Heart left ventricle (tissue), 16 donors: ENCODE results near the gene CEP170B. TPM values are rescaled to one million over a fixed set of nuclear protein-coding genes. Genes with fewer than 3 reads are reported as not detected.

Experiments used
- ATAC-seq, 4 donors: fragments of 200-7000 bp; cut with Tn5 transposase; one replicate each; pipeline ENCODE4 v1.9.1; 2020 to 2022; ENCODE audit warnings: moderate library complexity in 4 of 4, mild to moderate bottlenecking in 3 of 4, moderate number of reproducible peaks in 1 of 4
- DNase-seq, 5 donors: peaks; one replicate each; pipeline ENCODE4 v3.0.0-alpha.2; 2020
- H3K27ac ChIP-seq, 12 donors: fragments of 200-600 bp; sonication (generic) in 4 of 12; one replicate each; pipeline versions ENCODE4 v1.5.0 to v1.8.0; 2016 to 2022; ENCODE audit warnings: mild to moderate bottlenecking in 2 of 12
- H3K27me3 ChIP-seq, 9 donors: fragments of 200-600 bp; sonication (generic) in 2 of 9; one replicate each; pipeline versions ENCODE4 v1.5.1 to v1.8.0; 2016 to 2022; ENCODE audit warnings: mild to moderate bottlenecking in 3 of 9
- H3K36me3 ChIP-seq, 9 donors: fragments of 200-600 bp; sonication (generic) in 2 of 9; one replicate each; pipeline versions ENCODE4 v1.5.0 to v1.8.0; 2018 to 2022; ENCODE audit warnings: mild to moderate bottlenecking in 2 of 9
- H3K4me1 ChIP-seq, 12 donors: fragments of 200-600 bp; sonication (generic) in 4 of 12; one replicate each; pipeline versions ENCODE4 v1.5.0 to v1.8.0; 2016 to 2022; ENCODE audit warnings: mild to moderate bottlenecking in 3 of 12
- H3K4me3 ChIP-seq, 12 donors: fragments of 200-600 bp; sonication (generic) in 4 of 12; one replicate each; pipeline versions ENCODE4 v1.5.0 to v1.8.0; 2017 to 2022; ENCODE audit warnings: mild to moderate bottlenecking in 9 of 12, moderate library complexity in 4 of 12
- H3K9me3 ChIP-seq, 12 donors: fragments of 200-600 bp; sonication (generic) in 4 of 12; one replicate each; pipeline versions ENCODE4 v1.5.0 to v1.8.0; 2016 to 2022; ENCODE audit warnings: mild to moderate bottlenecking in 1 of 12
- POLR2A ChIP-seq, 2 donors: fragments of 450-650 bp; IDR thresholded peaks; one replicate each; pipeline ENCODE4 v1.6.1; 2017; ENCODE audit warnings: antibody characterized with exemption in 2 of 2, mild to moderate bottlenecking in 2 of 2, moderate library complexity in 2 of 2
- WGBS, 4 donors: extraction: QIAGEN DNeasy Blood & Tissue Kit in 2 of 4; methylation state at CpG; one replicate each; pipeline versions ENCODE4 v1.1.5 to v1.1.7; 2013 to 2018; 5-methylcytosine and 5-hydroxymethylcytosine counted together
- intact Hi-C, 10 donors: fragments of 100-400 bp; cut with DNase I; formaldehyde crosslinking; loops; one replicate each; pipeline versions ENCODE4 v1.11.1 to v1.14.2; 2022
- polyA plus RNA-seq, 2 donors: library from polyadenylated mRNA; stranded (reverse); fragments of 200-250 nt; gene quantifications; one replicate each; pipeline ENCODE4 v1.2.3, GENCODE V29; 2013
- total RNA-seq, 9 donors: library from RNA; depleted of rRNA in 2 of 9; stranded (reverse); fragments of >200 nt in 2 of 9; fragmentation: NEBNext Ultra II Directional in 3 of 9; extraction: Animal tissue kit (Norgen Biotek cat#: 25700) in 3 of 9; gene quantifications; one replicate each; pipeline versions ENCODE4 v1.1.0 to v1.2.4, GENCODE V29; 2016 to 2023
- TF ChIP-seq, protein P1 (sequence below), 12 donors: fragments of 200-600 bp; sonication (generic) in 4 of 12; IDR thresholded peaks; one replicate each; pipeline versions ENCODE4 v1.5.0 to v1.8.0; 2018 to 2022; ENCODE audit warnings: antibody characterized with exemption in 12 of 12, mild to moderate bottlenecking in 5 of 12
- donor health status: ischemic (EF 13 %, LVEDD 7.1; RV severe dilation, severe dysfunction).
- donor health status: healthy with polysubstance abuse.
- donor health status: DM: no; HTN: yes; CAD: no.
- donor health status: DM: no; HTN: no; CAD: no.
- donor health status: ischemic (EF 25% LVEDD 6.9; RV normal size, moderate dysfunction).
- donor health status: ischemic (EF 25% LVEDD 5.7; RV mildly dilated, moderate dysfunction).
- donor health status: healthy.
- donor health status: DM: yes; HTN: yes; CAD: no.
- donor health status: ischemic (EF 35%, LVEDD 5.7; RV mildly dilated, moderate dysfunction).
- donor health status: nonischemic (EF 11% LVEDD 7.7; RV severe dilation, severe dysfunction).
- donor health status: DM: yes; HTN: yes; CAD: no.
- donor health status: PGD.
- donor health status: ischemic (EF 29% LVEDD 5.4; RV normal size, mild dysfunction).
- donor health status: nonischemic (EF 23%, LVEDD 6.1; RV moderate dilation, normal function).

Gene CEP170B
- total and polyA plus RNA-seq, 11 donors, result 7.5 to 21.9 (median 12.5) TPM

- no peak overlapping the region for H3K27ac ChIP-seq
- H3K36me3 ChIP-seq, result no peaks in the 10 kb centered on the region
- no peaks in the 10 kb centered on the region for H3K9me3 ChIP-seq
- peaks cover 0 to 22% (median 5%) of the 10 kb centered on the region in 9 donors for H3K27me3 ChIP-seq
- TF ChIP-seq POLR2A (IDR thresholded peaks at IDR 0.05), result no peak
- TF ChIP-seq, protein P1, sequence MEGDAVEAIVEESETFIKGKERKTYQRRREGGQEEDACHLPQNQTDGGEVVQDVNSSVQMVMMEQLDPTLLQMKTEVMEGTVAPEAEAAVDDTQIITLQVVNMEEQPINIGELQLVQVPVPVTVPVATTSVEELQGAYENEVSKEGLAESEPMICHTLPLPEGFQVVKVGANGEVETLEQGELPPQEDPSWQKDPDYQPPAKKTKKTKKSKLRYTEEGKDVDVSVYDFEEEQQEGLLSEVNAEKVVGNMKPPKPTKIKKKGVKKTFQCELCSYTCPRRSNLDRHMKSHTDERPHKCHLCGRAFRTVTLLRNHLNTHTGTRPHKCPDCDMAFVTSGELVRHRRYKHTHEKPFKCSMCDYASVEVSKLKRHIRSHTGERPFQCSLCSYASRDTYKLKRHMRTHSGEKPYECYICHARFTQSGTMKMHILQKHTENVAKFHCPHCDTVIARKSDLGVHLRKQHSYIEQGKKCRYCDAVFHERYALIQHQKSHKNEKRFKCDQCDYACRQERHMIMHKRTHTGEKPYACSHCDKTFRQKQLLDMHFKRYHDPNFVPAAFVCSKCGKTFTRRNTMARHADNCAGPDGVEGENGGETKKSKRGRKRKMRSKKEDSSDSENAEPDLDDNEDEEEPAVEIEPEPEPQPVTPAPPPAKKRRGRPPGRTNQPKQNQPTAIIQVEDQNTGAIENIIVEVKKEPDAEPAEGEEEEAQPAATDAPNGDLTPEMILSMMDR (IDR thresholded peaks at IDR 0.05), result no peak
- no peak for ATAC-seq
- 60 to 81% (median 69%) methylated on average over 1 to 3 of the region's 3 CpGs for WGBS, 4 donors
- peaks cover 0 to 19% (median 13%) of the 10 kb centered on the region in 12 donors for H3K4me1 ChIP-seq
- intact Hi-C loops, result no loop called here
- H3K4me3 ChIP-seq, result no peak overlapping the region
- peak in 2 of 5 donors; percentile 10 to 17 for DNase-seq
Measured at GRCh38 chr14:104935026-104935650, 70.1 kb downstream of the CEP170B start.

- intact Hi-C loops, result no loop called here
- Histone ChIP-seq H3K27me3 (peaks cover 0 to 22% (median 5%) of the 10 kb centered on the region in 9 donors), H3K9me3 (no peaks in the 10 kb centered on the region), H3K27ac (no peak overlapping the region), H3K36me3 (no peaks in the 10 kb centered on the region), H3K4me3 (no peak overlapping the region), H3K4me1 (peaks cover 0 to 19% (median 13%) of the 10 kb centered on the region in 12 donors)
- ATAC-seq (no peak), DNase-seq (no peak)
- 36 to 94% (median 46%) methylated on average over 2 of the region's 2 CpGs for WGBS, 4 donors
- TF ChIP-seq POLR2A (IDR thresholded peaks at IDR 0.05), result no peak
- TF ChIP-seq, protein P1 (IDR thresholded peaks at IDR 0.05), result no peak
Measured at GRCh38 chr14:104935955-104936354, 70.9 kb downstream of the CEP170B start.

DNA sequence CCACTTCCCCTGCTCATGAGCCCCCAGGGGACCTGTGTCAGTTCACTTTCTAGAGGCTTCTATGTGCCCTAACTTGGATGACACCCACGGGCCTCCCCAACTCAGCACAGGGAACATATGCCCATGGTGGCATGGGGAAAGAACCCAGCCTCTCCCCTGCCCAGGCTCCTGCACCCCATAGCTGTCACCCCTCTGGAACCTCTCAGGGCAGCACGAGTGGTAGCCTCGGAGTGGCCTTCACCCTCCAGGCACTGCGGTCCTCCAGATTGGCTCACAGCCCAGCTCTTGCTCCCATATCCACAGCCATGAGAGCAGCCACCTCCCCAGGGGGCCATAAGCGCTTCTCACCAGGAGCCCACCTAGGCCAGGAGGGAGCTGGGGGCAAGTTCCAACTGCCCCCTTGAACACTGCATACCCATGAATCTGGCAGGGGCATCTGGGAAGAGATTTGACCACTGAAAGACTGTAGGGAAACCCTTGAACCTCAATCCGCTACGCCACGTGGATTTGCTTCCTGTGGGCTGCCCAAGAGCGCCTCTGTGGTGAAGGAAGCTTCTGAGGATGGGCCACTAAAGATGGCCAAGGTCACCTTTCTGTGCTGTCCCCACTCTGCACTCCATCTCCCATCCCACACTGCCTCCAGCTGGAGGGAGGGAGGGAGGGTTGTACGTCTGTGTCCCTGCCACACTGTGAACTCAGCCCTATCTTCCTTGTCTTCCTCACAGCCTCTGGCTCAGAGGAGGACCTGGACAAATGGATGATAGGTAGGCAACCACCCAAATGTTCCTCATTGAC lies 71.5 kb downstream of the CEP170B start:
- Histone ChIP-seq H3K27ac (no peak overlapping the region), H3K27me3 (peaks cover 0 to 18% (median 5%) of the 10 kb centered on the region in 9 donors), H3K4me3 (no peak overlapping the region), H3K9me3 (no peaks in the 10 kb centered on the region), H3K36me3 (no peaks in the 10 kb centered on the region), H3K4me1 (peaks cover 0 to 18% (median 13%) of the 10 kb centered on the region in 12 donors)
- no peak for TF ChIP-seq POLR2A (IDR thresholded peaks at IDR 0.05)
- TF ChIP-seq, protein P1 (IDR thresholded peaks at IDR 0.05), result no peak
- intact Hi-C loops, result no loop called here
- WGBS, 4 donors, result 63 to 81% (median 71%) methylated on average over 7 to 10 of the region's 10 CpGs
- DNase-seq, result peak in 1 of 5 donors; percentile 13
- ATAC-seq, result no peak

DNA sequence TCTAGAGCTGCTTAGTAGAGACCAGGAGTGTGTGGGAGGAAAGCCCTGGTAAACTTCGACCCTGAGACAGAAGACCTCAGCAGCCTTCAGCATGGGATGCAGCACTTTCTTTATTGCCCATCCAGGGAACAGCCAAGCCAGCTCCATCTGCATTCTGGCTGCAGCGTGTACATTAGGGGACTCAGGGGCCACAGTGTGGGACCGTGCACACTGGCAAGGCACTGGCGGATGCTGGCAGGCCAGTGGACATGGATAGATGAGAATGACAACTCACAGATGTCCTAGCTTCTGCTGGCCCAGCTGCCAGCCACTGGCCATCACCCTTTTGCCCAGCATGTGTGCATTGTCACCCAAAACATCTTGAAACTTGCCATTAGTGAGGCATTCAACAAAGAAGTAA lies 72.1 kb downstream of the CEP170B start:
- WGBS, 4 donors, result 78 to 88% (median 82%) methylated on average over 4 of the region's 4 CpGs
- ATAC-seq (no peak), DNase-seq (no peak)
- TF ChIP-seq POLR2A (IDR thresholded peaks at IDR 0.05), result no peak
- TF ChIP-seq, protein P1 (IDR thresholded peaks at IDR 0.05), result no peak
- H3K4me1 ChIP-seq, result peaks cover 0 to 12% (median 10%) of the 10 kb centered on the region in 12 donors
- H3K36me3 ChIP-seq, result no peaks in the 10 kb centered on the region
- intact Hi-C loops, result no loop called here
- H3K4me3 ChIP-seq, result no peak overlapping the region
- H3K9me3 ChIP-seq, result no peaks in the 10 kb centered on the region
- H3K27ac ChIP-seq, result no peak overlapping the region
- H3K27me3 ChIP-seq, result peaks cover 0 to 13% (median 5%) of the 10 kb centered on the region in 9 donors
